ENCODE measurements around the gene ARHGAP9.
"Not testable (repeated sequence)": the region's sequence is repeated elsewhere in the genome, so short reads cannot be mapped to it uniquely, and the experiment has no call there.

DNA sequence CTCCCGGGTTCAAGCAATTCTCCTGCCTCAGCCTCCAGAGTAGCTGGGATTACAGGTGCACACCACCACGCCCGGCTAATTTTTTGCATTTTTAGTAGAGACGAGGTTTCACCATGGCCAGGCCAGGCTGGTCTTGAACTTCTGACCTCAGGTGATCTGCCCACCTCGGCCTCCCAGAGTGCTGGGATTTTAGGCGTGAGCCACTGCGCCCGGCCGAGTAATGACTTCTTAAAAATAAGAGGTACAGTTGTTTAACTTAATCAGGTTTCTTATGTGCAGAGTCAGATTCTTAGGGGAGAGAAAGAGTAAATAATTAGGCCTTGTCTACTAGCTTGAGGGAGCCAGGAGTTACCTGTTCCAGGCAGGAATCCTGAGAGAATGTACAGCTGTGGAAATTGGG lies 34.6 kb upstream of the ARHGAP9 start:
- not testable (repeated sequence) for TF ChIP-seq POLR2AphosphoS5, CTCF, POLR2A, EP300 (IDR thresholded peaks at IDR 0.05)

Data from suprapubic skin (tissue), 4 donors.